ENCODE results near the gene SFT2D1.
A peak's percentile ranks its signal among the peaks of the same experiment; 100 is the strongest.

The SFT2D1 gene

DNA sequence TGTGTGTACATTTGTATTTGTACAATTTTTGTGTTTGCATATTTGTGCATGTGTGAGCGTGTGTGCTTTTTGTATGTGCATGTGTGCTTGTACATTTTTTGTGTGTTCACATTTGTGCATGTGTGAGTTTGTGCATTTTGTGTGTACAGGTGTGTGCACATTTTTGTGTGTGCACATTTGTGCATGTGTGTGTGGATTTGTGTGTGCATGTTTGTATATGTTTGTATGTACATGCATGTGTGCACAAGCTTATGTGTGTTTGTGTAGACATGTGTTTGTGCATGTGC is 63.0 kb downstream of the SFT2D1 start:
- no peak for DNase-seq (ENCODE audit: extremely low read depth, low read depth)
- TF ChIP-seq, protein P1, sequence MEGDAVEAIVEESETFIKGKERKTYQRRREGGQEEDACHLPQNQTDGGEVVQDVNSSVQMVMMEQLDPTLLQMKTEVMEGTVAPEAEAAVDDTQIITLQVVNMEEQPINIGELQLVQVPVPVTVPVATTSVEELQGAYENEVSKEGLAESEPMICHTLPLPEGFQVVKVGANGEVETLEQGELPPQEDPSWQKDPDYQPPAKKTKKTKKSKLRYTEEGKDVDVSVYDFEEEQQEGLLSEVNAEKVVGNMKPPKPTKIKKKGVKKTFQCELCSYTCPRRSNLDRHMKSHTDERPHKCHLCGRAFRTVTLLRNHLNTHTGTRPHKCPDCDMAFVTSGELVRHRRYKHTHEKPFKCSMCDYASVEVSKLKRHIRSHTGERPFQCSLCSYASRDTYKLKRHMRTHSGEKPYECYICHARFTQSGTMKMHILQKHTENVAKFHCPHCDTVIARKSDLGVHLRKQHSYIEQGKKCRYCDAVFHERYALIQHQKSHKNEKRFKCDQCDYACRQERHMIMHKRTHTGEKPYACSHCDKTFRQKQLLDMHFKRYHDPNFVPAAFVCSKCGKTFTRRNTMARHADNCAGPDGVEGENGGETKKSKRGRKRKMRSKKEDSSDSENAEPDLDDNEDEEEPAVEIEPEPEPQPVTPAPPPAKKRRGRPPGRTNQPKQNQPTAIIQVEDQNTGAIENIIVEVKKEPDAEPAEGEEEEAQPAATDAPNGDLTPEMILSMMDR (IDR thresholded peaks at IDR 0.05; ENCODE audit: low read depth, low read length, missing control alignments): no peak
- no peak overlapping the region for H3K4me3 ChIP-seq (replicated peaks; ENCODE audit: low read depth, low read length)

DNA sequence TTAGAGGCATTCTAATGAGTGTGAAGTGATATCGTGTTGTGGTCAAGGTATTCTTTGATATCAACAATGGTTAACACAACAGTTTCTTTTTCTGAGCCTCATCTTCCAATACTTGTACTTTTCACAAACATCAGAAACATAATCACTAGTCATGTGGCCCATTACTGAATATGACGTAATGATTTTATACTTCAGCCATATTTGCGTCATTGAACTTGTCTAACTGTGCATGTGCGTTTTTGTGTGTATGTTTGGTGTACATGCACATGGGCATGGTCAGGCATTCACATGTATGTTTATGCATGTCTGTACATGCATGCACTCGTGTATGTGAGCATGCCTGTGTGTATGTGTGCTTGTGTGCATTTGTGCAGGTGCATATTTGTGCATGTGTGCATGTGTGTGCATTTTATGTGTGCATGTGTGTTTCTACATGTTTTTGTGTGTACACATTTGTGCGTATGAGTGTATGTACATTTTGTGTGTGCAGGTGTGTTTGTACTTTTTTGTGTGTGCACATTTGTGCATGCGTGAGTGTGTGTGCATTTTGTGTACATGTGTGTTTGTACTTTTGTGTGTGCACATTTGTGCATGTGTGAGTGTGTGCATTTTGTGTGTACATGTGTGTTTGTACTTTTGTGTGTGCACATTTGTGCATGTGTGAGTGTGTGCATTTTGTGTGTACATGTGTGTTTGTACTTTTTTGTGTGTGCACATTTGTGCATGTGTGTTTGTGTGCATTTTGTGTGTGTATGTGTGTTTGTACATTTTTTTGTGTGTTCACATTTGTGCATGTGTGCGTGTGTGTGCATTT is 63.6 kb downstream of the SFT2D1 start:
- DNase-seq (ENCODE audit: extremely low read depth, low read depth): no peak
- TF ChIP-seq, protein P1 (IDR thresholded peaks at IDR 0.05; ENCODE audit: low read depth, low read length, missing control alignments): no peak
- H3K4me3 ChIP-seq (replicated peaks; ENCODE audit: low read depth, low read length): no peak overlapping the region

DNA sequence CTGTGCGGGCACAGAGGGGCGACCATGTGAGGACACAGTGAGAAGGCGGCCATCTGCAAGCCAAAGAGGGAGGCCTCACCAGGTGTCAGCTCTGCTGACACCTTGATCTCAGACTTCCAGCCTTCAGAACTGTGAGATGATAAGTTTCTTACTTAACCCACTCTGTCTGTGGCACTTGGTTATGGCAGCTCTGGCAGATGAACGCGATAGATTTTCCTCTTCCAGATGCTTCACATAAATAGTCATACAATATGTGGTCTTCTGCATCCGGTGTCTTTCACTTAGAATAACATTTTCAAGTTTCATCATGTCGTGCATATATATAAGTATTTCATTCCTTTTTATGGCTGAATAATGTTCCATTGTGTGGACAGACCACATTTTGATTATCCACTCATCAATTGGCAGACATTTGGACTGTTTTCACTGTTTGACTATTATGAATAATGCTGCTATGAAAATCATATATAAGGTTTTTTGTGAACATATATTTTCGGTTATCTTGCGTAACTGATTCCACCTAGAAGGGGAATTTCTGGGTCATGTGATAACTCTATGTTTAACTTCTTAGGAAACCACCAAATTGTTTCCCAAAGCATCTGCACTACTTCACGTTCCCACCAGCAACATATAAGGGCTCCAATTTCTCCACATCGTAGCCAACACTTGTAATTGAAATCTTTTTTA is 64.3 kb downstream of the SFT2D1 start:
- H3K4me3 ChIP-seq (replicated peaks; ENCODE audit: low read depth, low read length): no peak overlapping the region
- DNase-seq (ENCODE audit: extremely low read depth, low read depth): no peak
- TF ChIP-seq, protein P1 (IDR thresholded peaks at IDR 0.05; ENCODE audit: low read depth, low read length, missing control alignments): no peak

DNA sequence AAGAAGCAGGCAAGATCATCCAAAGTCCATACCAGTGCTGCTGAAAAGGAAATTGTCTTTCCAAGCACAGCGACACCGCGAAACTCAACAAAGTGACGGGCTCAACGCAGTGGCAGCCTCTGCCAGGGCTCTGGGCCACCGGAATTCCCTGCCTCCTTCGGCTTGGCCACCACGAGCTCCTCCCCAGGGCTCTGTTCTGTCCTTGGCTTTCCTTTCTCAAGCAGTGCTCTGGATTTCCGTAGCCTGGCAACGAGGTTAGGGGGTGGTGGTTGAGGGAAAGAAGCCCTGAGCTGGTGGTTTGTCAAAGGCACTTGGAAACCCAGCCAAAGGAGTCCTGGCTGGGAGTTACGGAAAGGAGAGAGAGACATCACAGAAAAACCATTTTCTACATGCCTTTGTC is 65.3 kb downstream of the SFT2D1 start:
- DNase-seq (ENCODE audit: extremely low read depth, low read depth): no peak
- TF ChIP-seq, protein P1 (IDR thresholded peaks at IDR 0.05; ENCODE audit: low read depth, low read length, missing control alignments): no peak
- H3K4me3 ChIP-seq (replicated peaks; ENCODE audit: low read depth, low read length): no peak overlapping the region

DNA sequence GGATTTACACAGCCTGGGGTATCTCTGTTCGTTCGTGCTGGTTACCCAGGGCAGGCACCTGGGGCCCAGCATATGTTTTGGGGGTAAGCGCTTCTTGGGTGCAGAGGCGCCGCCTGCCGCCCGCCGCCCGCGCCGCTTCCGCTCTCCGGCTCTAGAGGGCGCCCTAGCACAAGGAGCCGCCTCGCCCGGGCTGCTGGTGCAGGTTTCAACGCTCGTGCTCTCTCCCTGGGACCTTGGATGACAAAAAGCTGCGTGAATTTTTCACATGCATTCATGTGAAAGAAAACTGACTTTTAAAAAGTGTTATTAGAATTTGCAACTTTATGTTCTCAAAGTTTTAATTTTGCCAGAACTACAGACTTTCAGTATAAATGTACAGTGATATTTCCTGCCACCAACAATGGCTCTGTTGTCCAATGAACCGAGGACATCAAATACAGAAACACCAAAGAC is 66.6 kb downstream of the SFT2D1 start:
- TF ChIP-seq, protein P1 (IDR thresholded peaks at IDR 0.05; ENCODE audit: low read depth, low read length, missing control alignments): peak; percentile 100
- no peak overlapping the region for H3K4me3 ChIP-seq (replicated peaks; ENCODE audit: low read depth, low read length)
- no peak for DNase-seq (ENCODE audit: extremely low read depth, low read depth)

DNA sequence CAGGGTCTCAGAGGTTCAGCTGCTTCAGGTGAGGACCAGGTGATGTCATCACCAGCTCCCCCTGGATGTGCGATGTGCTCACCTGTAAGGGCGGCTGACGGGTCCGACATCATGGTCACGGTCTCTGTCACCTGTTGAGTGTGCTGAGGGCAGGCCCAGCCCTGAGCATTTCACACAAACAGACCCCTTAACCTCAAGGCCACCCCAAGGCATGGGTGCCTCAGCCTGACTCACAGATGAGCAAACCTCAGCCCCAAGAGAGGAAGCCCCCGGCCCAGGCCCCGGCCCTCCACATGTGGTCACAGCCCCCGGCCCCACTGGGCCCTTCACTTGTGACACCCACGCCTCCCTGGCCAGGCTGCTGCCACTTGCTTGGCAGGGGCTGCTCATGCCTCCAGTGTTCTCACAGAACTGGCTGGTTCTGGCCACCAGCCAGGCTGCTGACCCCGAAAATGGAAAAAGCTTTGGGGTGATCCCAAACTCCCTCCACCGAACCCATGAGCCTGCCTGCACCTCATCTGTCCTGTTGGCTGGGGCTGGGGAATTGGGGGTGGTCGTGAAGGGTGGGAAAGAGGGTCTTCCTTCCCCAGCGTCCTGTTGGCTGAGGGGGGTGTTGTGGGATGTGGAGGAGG is 67.5 kb downstream of the SFT2D1 start:
- TF ChIP-seq, protein P1 (IDR thresholded peaks at IDR 0.05; ENCODE audit: low read depth, low read length, missing control alignments): no peak
- no peak overlapping the region for H3K4me3 ChIP-seq (replicated peaks; ENCODE audit: low read depth, low read length)
- no peak for DNase-seq (ENCODE audit: extremely low read depth, low read depth)

Data from HFF-Myc (cell line).